GM12878 (cell line): ENCODE measurements around the gene TRAPPC6A.

ENCODE experiments used
- EGR1 ChIP-seq, 2 experiments: IDR thresholded peaks; 1 replicate in 1 of 2; 2 replicates in 1 of 2; pipeline ENCODE4 v1.6.1; 2011 to 2012; ENCODE audit warnings: low read depth in 2 of 2, low read length in 2 of 2, borderline replicate concordance in 1 of 2, mild to moderate bottlenecking in 1 of 2, moderate library complexity in 1 of 2
- HCFC1 ChIP-seq: fragments of 150-350 bp; IDR thresholded peaks from 2 replicates; pipeline ENCODE4 v1.6.1; 2014; ENCODE audit warnings: low read length
- NFYB ChIP-seq: IDR thresholded peaks from 2 replicates; pipeline ENCODE4 v1.6.1; 2011; ENCODE audit warnings: low read depth, mild to moderate bottlenecking, low read length, improper control_type of control experiment, moderate library complexity; ENCODE audit not compliant: insufficient read depth
- TF ChIP-seq, protein P1 (sequence below): fragments of 450-650 bp; IDR thresholded peaks from 2 replicates; pipeline ENCODE4 v1.6.1; 2016; ENCODE audit warnings: mild to moderate bottlenecking
- TF ChIP-seq, protein P2 (sequence below): IDR thresholded peaks from 2 replicates; pipeline ENCODE4 v1.6.1; 2012; ENCODE audit warnings: low read depth, low read length, improper control_type of control experiment

DNA sequence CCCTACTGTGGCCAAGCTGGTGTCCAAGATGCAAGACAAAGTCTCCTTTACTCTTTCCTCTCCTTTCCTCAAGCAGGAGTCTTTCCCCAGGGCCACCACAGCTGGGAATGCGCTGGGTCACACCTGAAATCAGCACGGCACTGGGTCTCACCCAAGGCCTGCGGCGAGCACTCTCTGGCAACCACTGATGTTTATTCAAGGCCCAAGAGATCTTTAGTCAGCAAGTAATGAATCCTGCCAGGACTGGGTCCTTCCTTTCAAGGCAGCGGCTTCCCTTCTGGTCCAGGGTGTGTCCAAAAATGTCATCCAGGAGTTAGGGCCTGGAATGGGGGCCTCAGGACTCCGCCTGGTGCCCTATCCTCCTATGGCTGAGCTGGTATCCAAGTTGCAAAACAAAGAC lies 24.6 kb upstream of the TRAPPC6A start:
- TF ChIP-seq EGR1 (IDR thresholded peaks at IDR 0.05; ENCODE audit: borderline replicate concordance in 1 of 2, low read depth in 2 of 2, low read length in 2 of 2) (no peak), NFYB (no peak), HCFC1 (no peak)
- TF ChIP-seq, protein P1, sequence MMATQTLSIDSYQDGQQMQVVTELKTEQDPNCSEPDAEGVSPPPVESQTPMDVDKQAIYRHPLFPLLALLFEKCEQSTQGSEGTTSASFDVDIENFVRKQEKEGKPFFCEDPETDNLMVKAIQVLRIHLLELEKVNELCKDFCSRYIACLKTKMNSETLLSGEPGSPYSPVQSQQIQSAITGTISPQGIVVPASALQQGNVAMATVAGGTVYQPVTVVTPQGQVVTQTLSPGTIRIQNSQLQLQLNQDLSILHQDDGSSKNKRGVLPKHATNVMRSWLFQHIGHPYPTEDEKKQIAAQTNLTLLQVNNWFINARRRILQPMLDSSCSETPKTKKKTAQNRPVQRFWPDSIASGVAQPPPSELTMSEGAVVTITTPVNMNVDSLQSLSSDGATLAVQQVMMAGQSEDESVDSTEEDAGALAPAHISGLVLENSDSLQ: no peak
- TF ChIP-seq, protein P2, sequence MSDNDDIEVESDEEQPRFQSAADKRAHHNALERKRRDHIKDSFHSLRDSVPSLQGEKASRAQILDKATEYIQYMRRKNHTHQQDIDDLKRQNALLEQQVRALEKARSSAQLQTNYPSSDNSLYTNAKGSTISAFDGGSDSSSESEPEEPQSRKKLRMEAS: no peak
